Transverse colon (tissue), 4 donors: ENCODE measurements around the gene OR52D1. TPM values are rescaled to one million over a fixed set of nuclear protein-coding genes. Genes with fewer than 3 reads are reported as not detected.

ENCODE experiments used
- DNase-seq: peaks from one replicate; pipeline ENCODE4 v3.0.0-alpha.2; 2019
- H3K27ac ChIP-seq, 4 donors: fragments of 200-600 bp; sonication (generic); 2 replicates each; pipeline ENCODE4 v1.5.1; 2016 to 2018; ENCODE audit warnings: inconsistent platforms in 4 of 4
- H3K27me3 ChIP-seq: fragments of 200-600 bp; sonication (generic); 2 replicates; pipeline ENCODE4 v1.5.1; 2017; ENCODE audit warnings: inconsistent platforms
- H3K36me3 ChIP-seq, 4 donors: fragments of 200-600 bp; sonication (generic); 2 replicates each; pipeline ENCODE4 v1.5.1; 2017 to 2019; ENCODE audit warnings: inconsistent platforms in 4 of 4
- H3K4me1 ChIP-seq, 4 donors: fragments of 200-600 bp; sonication (generic); 2 replicates each; pipeline ENCODE4 v1.5.1; 2017 to 2020; ENCODE audit warnings: inconsistent platforms in 4 of 4
- H3K4me3 ChIP-seq, 4 donors: fragments of 200-600 bp; sonication (generic); 1 replicate in 1 of 4; 2 replicates in 3 of 4; pipeline versions ENCODE4 v1.5.1 to v1.6.1; 2017 to 2019; ENCODE audit warnings: inconsistent platforms in 4 of 4
- H3K9me3 ChIP-seq, 2 donors: fragments of 200-600 bp; sonication (generic); 2 replicates each; pipeline ENCODE4 v1.5.1; 2017 to 2019; ENCODE audit warnings: inconsistent platforms in 2 of 2
- CTCF ChIP-seq, 5 experiments: fragments of 200-600 bp in 3 of 5; fragments of 450-650 bp in 2 of 5; sonication (generic) in 3 of 5; IDR thresholded peaks; 1 replicate in 2 of 5; 2 replicates in 3 of 5; pipeline ENCODE4 v1.5.1; 2016 to 2017; ENCODE audit warnings: antibody characterized with exemption in 5 of 5, inconsistent platforms in 3 of 5, mild to moderate bottlenecking in 2 of 5, moderate library complexity in 1 of 5
- EP300 ChIP-seq: sonication (generic); formaldehyde crosslinking; IDR thresholded peaks from one replicate; pipeline ENCODE4 v1.6.1; 2017; ENCODE audit warnings: antibody characterized with exemption, low read depth
- POLR2A ChIP-seq: fragments of 450-650 bp; IDR thresholded peaks from one replicate; pipeline ENCODE4 v1.6.1; 2016; ENCODE audit warnings: antibody characterized with exemption, mild to moderate bottlenecking, moderate library complexity
- POLR2AphosphoS5 ChIP-seq, 3 donors: sonication (generic); formaldehyde crosslinking; IDR thresholded peaks; one replicate each; pipeline ENCODE4 v1.6.1; 2016; ENCODE audit warnings: antibody characterized with exemption in 3 of 3
- WGBS, 2 donors: methylation state at CpG; one replicate each; pipeline ENCODE4 v1.1.5; 2018; ENCODE audit warnings: low coverage in 1 of 2; 5-methylcytosine and 5-hydroxymethylcytosine counted together
- in situ Hi-C, 4 donors: fragments of 200-750 bp; cut with MboI; loops; one replicate each; pipeline versions ENCODE4 v1.15.0 to v1.15.1; 2017; ENCODE audit warnings: low sequenced_read_pairs in 3 of 4, low pct_ligation_motif_present in 1 of 4, low pct_unique_long_range_greater_than_20kb in 1 of 4
- intact Hi-C: fragments of 100-400 bp; cut with DNase I; formaldehyde crosslinking; loops from one replicate; pipeline ENCODE4 v1.15.1; 2023; ENCODE audit warnings: low total_unique reads
- total RNA-seq, 4 donors: library from RNA; depleted of rRNA; stranded (reverse); fragments of >200 nt; gene quantifications; one replicate each; pipeline ENCODE4 v1.1.0, GENCODE V29; 2016

OR52D1 gene
- total RNA-seq, 4 donors from 2014 or later, result not detected

GRCh38 chr11:5527716-5528115 is 39.2 kb downstream of the OR52D1 start:
- H3K27me3 ChIP-seq, result no peaks in the 10 kb centered on the region
- no peaks in the 10 kb centered on the region for H3K36me3 ChIP-seq
- 94% methylated on average over 5 of the region's 5 CpGs; no CpG with 5 or more reads in 1 of the 2 donors for WGBS, 2 donors
- in situ Hi-C loops (no loop called here), intact Hi-C loops (no loop called here)
- DNase-seq, result no peak
- TF ChIP-seq POLR2A (no peak), CTCF (IDR thresholded peaks at IDR 0.05) (no peak), EP300 (no peak), POLR2AphosphoS5 (IDR thresholded peaks at IDR 0.05) (no peak)
- no peaks in the 10 kb centered on the region for H3K9me3 ChIP-seq
- H3K4me1 ChIP-seq, result no peaks in the 10 kb centered on the region
- H3K4me3 ChIP-seq, result no peak overlapping the region
- H3K27ac ChIP-seq, result no peak overlapping the region

DNA sequence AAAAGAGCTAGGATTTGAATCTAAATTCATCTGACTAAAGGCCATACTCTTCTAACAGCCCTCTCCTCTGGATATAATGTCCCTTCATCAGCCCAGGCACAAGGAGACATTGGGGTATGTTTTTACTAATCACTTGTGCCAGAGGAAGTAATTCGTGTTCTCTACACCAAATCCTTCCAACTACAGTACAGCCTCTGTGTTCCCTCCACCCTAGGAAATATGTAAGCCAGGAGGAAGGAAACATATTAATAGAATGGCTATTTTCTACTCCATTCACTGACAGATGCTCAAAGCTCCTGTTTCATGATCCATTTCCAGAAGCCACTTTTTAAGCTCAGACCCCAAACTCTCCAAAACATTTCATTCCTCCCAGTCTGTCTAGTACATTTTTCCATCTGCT is 40.0 kb downstream of the OR52D1 start:
- no peak for DNase-seq
- Histone ChIP-seq H3K27ac (no peak overlapping the region), H3K27me3 (no peaks in the 10 kb centered on the region), H3K4me1 (no peaks in the 10 kb centered on the region), H3K9me3 (no peaks in the 10 kb centered on the region), H3K4me3 (no peak overlapping the region), H3K36me3 (no peaks in the 10 kb centered on the region)
- TF ChIP-seq EP300 (no peak), POLR2A (no peak), POLR2AphosphoS5 (IDR thresholded peaks at IDR 0.05) (no peak), CTCF (IDR thresholded peaks at IDR 0.05) (no peak)
- 42% methylated on average over 1 of the region's 1 CpG; no CpG with 5 or more reads in 1 of the 2 donors for WGBS, 2 donors
- in situ Hi-C loops, result no loop called here
- intact Hi-C loops, result no loop called here

- no peak for DNase-seq
- TF ChIP-seq EP300, result no peak
- no peak for TF ChIP-seq POLR2A
- TF ChIP-seq CTCF (IDR thresholded peaks at IDR 0.05), result no peak
- TF ChIP-seq POLR2AphosphoS5 (IDR thresholded peaks at IDR 0.05), result no peak
- Histone ChIP-seq H3K36me3 (no peaks in the 10 kb centered on the region), H3K27me3 (no peaks in the 10 kb centered on the region), H3K27ac (no peak overlapping the region), H3K4me1 (no peaks in the 10 kb centered on the region), H3K9me3 (peaks cover 0 to under 1% of the 10 kb centered on the region in 2 donors), H3K4me3 (no peak overlapping the region)
- intact Hi-C loops, result no loop called here
- in situ Hi-C loops, result no loop called here
- 72 to 94% methylated on average over 2 of the region's 2 CpGs for WGBS, 2 donors
These were observed 42.8 kb downstream of the OR52D1 start for GRCh38 chr11:5531053-5531831.

- 58 to 63% methylated on average over 1 of the region's 1 CpG for WGBS, 2 donors
- no peak for DNase-seq
- intact Hi-C loops, result no loop called here
- no peaks in the 10 kb centered on the region for H3K4me1 ChIP-seq
- H3K36me3 ChIP-seq, result no peaks in the 10 kb centered on the region
- H3K4me3 ChIP-seq, result no peak overlapping the region
- H3K27ac ChIP-seq, result no peak overlapping the region
- in situ Hi-C loops, result no loop called here
- H3K9me3 ChIP-seq, result peaks cover 0 to 3% of the 10 kb centered on the region in 2 donors
- no peaks in the 10 kb centered on the region for H3K27me3 ChIP-seq
- TF ChIP-seq POLR2AphosphoS5 (IDR thresholded peaks at IDR 0.05), result no peak
- no peak for TF ChIP-seq POLR2A
- no peak for TF ChIP-seq EP300
- TF ChIP-seq CTCF (IDR thresholded peaks at IDR 0.05), result no peak
These were observed 45.6 kb downstream of the OR52D1 start for GRCh38 chr11:5534046-5534445.
